H9 (cell line): Measurements from ENCODE around the gene ABCA3. TPM values are rescaled to one million over a fixed set of nuclear protein-coding genes. Genes with fewer than 3 reads are reported as not detected.

Experiments
- DNase-seq: peaks from one replicate; pipeline ENCODE4 v3.0.0-alpha.2; 2017
- H2AFZ ChIP-seq: one replicate; pipeline ENCODE4 v1.6.1; 2013; ENCODE audit warnings: mild to moderate bottlenecking, low read length, control low read depth, moderate library complexity
- H2AK5ac ChIP-seq: 2 replicates; pipeline ENCODE4 v1.6.1; 2013; ENCODE audit warnings: low read length, control low read depth, mixed read lengths; ENCODE audit not compliant: insufficient read length
- H2BK120ac ChIP-seq: one replicate; pipeline ENCODE4 v1.6.1; 2013; ENCODE audit warnings: low read depth, mild to moderate bottlenecking, low read length, control low read depth, inconsistent platforms; ENCODE audit not compliant: poor library complexity, severe bottlenecking
- H2BK12ac ChIP-seq: 2 replicates; pipeline ENCODE4 v1.6.1; 2013; ENCODE audit warnings: low read length, control low read depth, mixed read lengths, low read depth; ENCODE audit not compliant: insufficient read length
- H2BK15ac ChIP-seq: 2 replicates; pipeline ENCODE4 v1.6.1; 2013; ENCODE audit warnings: low read depth, low read length, control low read depth
- H2BK20ac ChIP-seq: one replicate; pipeline ENCODE4 v1.6.1; 2013; ENCODE audit warnings: low read depth, mild to moderate bottlenecking, low read length, control low read depth, inconsistent platforms; ENCODE audit not compliant: poor library complexity, severe bottlenecking
- H2BK5ac ChIP-seq: 2 replicates; pipeline ENCODE4 v1.6.1; 2013; ENCODE audit warnings: low read length, control low read depth, mixed read lengths; ENCODE audit not compliant: insufficient read length
- H3K14ac ChIP-seq: 2 replicates; pipeline ENCODE4 v1.6.1; 2013; ENCODE audit warnings: low read length, control low read depth; ENCODE audit not compliant: insufficient read depth
- H3K18ac ChIP-seq: 2 replicates; pipeline ENCODE4 v1.6.1; 2013; ENCODE audit warnings: low read depth, mild to moderate bottlenecking, mixed read lengths, low read length, control low read depth; ENCODE audit not compliant: insufficient read length
- H3K23ac ChIP-seq: 2 replicates; pipeline ENCODE4 v1.6.1; 2013; ENCODE audit warnings: low read length, control low read depth, mixed read lengths, low read depth; ENCODE audit not compliant: insufficient read length
- H3K23me2 ChIP-seq: 2 replicates; pipeline ENCODE4 v1.6.1; 2013; ENCODE audit warnings: low read depth, mild to moderate bottlenecking, mixed read lengths, low read length, control low read depth; ENCODE audit not compliant: insufficient read length, poor library complexity, severe bottlenecking
- H3K27ac ChIP-seq: 2 replicates; pipeline ENCODE4 v1.5.1; 2013; ENCODE audit warnings: low read length, control low read depth, mixed read lengths, low read depth; ENCODE audit not compliant: insufficient read length
- H3K27me3 ChIP-seq: 2 replicates; pipeline ENCODE4 v1.6.1; 2013; ENCODE audit warnings: low read length, control low read depth, inconsistent platforms; ENCODE audit not compliant: insufficient read depth
- H3K4ac ChIP-seq: 2 replicates; pipeline ENCODE4 v1.6.1; 2013; ENCODE audit warnings: low read depth, mild to moderate bottlenecking, control low read depth, inconsistent platforms, low read length, moderate library complexity
- H3K4me1 ChIP-seq: 2 replicates; pipeline ENCODE4 v1.6.1; 2013; ENCODE audit warnings: low read length, control low read depth, inconsistent platforms; ENCODE audit not compliant: insufficient read depth
- H3K4me2 ChIP-seq: 2 replicates; pipeline ENCODE4 v1.6.1; 2013; ENCODE audit warnings: low read length, control low read depth, mixed read lengths; ENCODE audit not compliant: insufficient read length, insufficient read depth
- H3K56ac ChIP-seq: 2 replicates; pipeline ENCODE4 v1.6.1; 2013; ENCODE audit warnings: low read depth, mild to moderate bottlenecking, mixed read lengths, low read length, control low read depth; ENCODE audit not compliant: insufficient read length
- H3K79me1 ChIP-seq: 2 replicates; pipeline ENCODE4 v1.6.1; 2013; ENCODE audit warnings: low read depth, mild to moderate bottlenecking, moderate library complexity, low read length, control low read depth, inconsistent platforms; ENCODE audit not compliant: insufficient read depth, poor library complexity, severe bottlenecking
- H3K79me2 ChIP-seq: 2 replicates; pipeline ENCODE4 v1.6.1; 2013; ENCODE audit warnings: low read length, control low read depth, inconsistent platforms; ENCODE audit not compliant: insufficient read depth
- H3K9ac ChIP-seq: 2 replicates; pipeline ENCODE4 v1.6.1; 2013; ENCODE audit warnings: low read length, control low read depth, mixed read lengths; ENCODE audit not compliant: insufficient read length; ENCODE audit errors: extremely low read depth
- H3K9me3 ChIP-seq: one replicate; pipeline ENCODE4 v1.6.1; 2013; ENCODE audit warnings: low read depth, low read length, inconsistent platforms; ENCODE audit not compliant: control insufficient read depth
- H3T11ph ChIP-seq: one replicate; pipeline ENCODE4 v1.6.1; 2013; ENCODE audit warnings: mild to moderate bottlenecking, low read length, control low read depth, inconsistent platforms
- H4K20me1 ChIP-seq: one replicate; pipeline ENCODE4 v1.6.1; 2013; ENCODE audit not compliant: control insufficient read depth, insufficient read length, insufficient read depth
- H4K5ac ChIP-seq: 2 replicates; pipeline ENCODE4 v1.6.1; 2013; ENCODE audit warnings: low read depth, mild to moderate bottlenecking, mixed read lengths, low read length, control low read depth; ENCODE audit not compliant: insufficient read length
- H4K8ac ChIP-seq: replicated peaks from 2 replicates; pipeline ENCODE4 v1.6.1; 2013; ENCODE audit warnings: low read length, control low read depth, mixed read lengths, low read depth; ENCODE audit not compliant: insufficient read length
- H4K91ac ChIP-seq: 2 replicates; pipeline ENCODE4 v1.6.1; 2013; ENCODE audit warnings: low read depth, mild to moderate bottlenecking, moderate library complexity, mixed read lengths, low read length, control low read depth; ENCODE audit not compliant: insufficient read length
- H3K27ac Mint-ChIP-seq, 3 experiments: 2 replicates in 2 of 3; 3 replicates in 1 of 3; pipeline ENCODE4 v1.8.0; 2020 to 2021; ENCODE audit warnings: mixed read lengths in 3 of 3, mild to moderate bottlenecking in 1 of 3, moderate library complexity in 1 of 3
- H3K27me3 Mint-ChIP-seq: 2 replicates; pipeline ENCODE4 v1.8.0; 2021; ENCODE audit warnings: low read depth, mild to moderate bottlenecking, moderate library complexity, mixed read lengths
- H3K36me3 Mint-ChIP-seq, 3 experiments: 2 replicates in 2 of 3; 3 replicates in 1 of 3; pipeline ENCODE4 v1.8.0; 2020 to 2021; ENCODE audit warnings: low read depth in 3 of 3, mixed read lengths in 3 of 3; ENCODE audit not compliant: insufficient read depth in 1 of 3
- H3K4me1 Mint-ChIP-seq, 2 experiments: 2 replicates each; pipeline ENCODE4 v1.8.0; 2020; ENCODE audit warnings: mixed read lengths in 2 of 2
- H3K4me3 Mint-ChIP-seq, 2 experiments: 2 replicates in 1 of 2; 3 replicates in 1 of 2; pipeline ENCODE4 v1.8.0; 2020 to 2021; ENCODE audit warnings: mild to moderate bottlenecking in 2 of 2, mixed read lengths in 2 of 2, moderate library complexity in 1 of 2
- H3K9me3 Mint-ChIP-seq, 2 experiments: 2 replicates in 1 of 2; 3 replicates in 1 of 2; pipeline ENCODE4 v1.8.0; 2020; ENCODE audit warnings: mild to moderate bottlenecking in 2 of 2, mixed read lengths in 2 of 2, moderate library complexity in 1 of 2
- CTCF ChIP-seq: fragments of 200-600 bp; sonication (generic); conservative IDR thresholded peaks from 3 replicates; pipeline ENCODE4 v1.8.0; 2021; ENCODE audit warnings: antibody characterized with exemption, mild to moderate bottlenecking
- WGBS: extraction: QIAGEN DNeasy Blood & Tissue Kit; methylation state at CpG from one replicate; pipeline ENCODE4 v1.1.7; 2013; ENCODE audit warnings: missing lambda C conversion rate, low lambda C conversion rate, mixed read lengths; ENCODE audit not compliant: insufficient read length; ENCODE audit errors: extremely low coverage; 5-methylcytosine and 5-hydroxymethylcytosine counted together
- total RNA-seq: library from RNA; stranded (reverse); gene quantifications from 2 replicates; pipeline ENCODE4 v1.2.1, GENCODE V29; 2021

The ABCA3 gene
- total RNA-seq, 1 experiment from 2014 or later = 8.0 TPM

- Histone ChIP-seq H3K23ac (no peak overlapping the region), H3K4me1 (no peaks in the 10 kb centered on the region), H3T11ph (no peak overlapping the region), H2BK5ac (no peak overlapping the region), H4K20me1 (no peaks in the 10 kb centered on the region), H3K27ac (no peak overlapping the region), H2AFZ (no peak overlapping the region), H2BK15ac (no peak overlapping the region), H3K79me2 (peaks cover 5% of the 10 kb centered on the region; the same call in 1 of the 2 replicates), H3K23me2 (no peaks in the 10 kb centered on the region), H3K27me3 (no peaks in the 10 kb centered on the region), H3K9ac (no peak overlapping the region), H3K79me1 (no peaks in the 10 kb centered on the region), H2BK120ac (no peak overlapping the region), H3K9me3 (no peaks in the 10 kb centered on the region), H3K18ac (no peak overlapping the region), H3K14ac (no peak overlapping the region), H3K4ac (no peak overlapping the region), H4K5ac (no peak overlapping the region), H4K91ac (no peak overlapping the region), H4K8ac (no peak overlapping the region), H2BK12ac (no peak overlapping the region), H3K56ac (no peak overlapping the region), H2AK5ac (no peak overlapping the region), H3K4me2 (no peak overlapping the region), H2BK20ac (no peak overlapping the region)
- H3K4me1 Mint-ChIP-seq = peaks cover 3% of the 10 kb centered on the region in 2 experiments; a peak in 1 of 4 replicates
- H3K27ac Mint-ChIP-seq = no peak overlapping the region
- no CpG with 5 or more reads among the region's 12 CpGs for WGBS
- peaks cover 0 to 25% (median 14%) of the 10 kb centered on the region in 3 experiments; a peak in 6 of 7 replicates for H3K36me3 Mint-ChIP-seq
- TF ChIP-seq CTCF = no peak
- H3K9me3 Mint-ChIP-seq = no peaks in the 10 kb centered on the region
- no peaks in the 10 kb centered on the region; the same call in 1 of the 2 replicates for H3K27me3 Mint-ChIP-seq
- DNase-seq = no peak
- no peak overlapping the region for H3K4me3 Mint-ChIP-seq
These were observed 111.4 kb downstream of the ABCA3 start for GRCh38 chr16:2229091-2229490.
